Endothelial cell of umbilical vein (primary cell): Measurements from ENCODE around the gene LDLRAD4. TPM values are rescaled to one million over a fixed set of nuclear protein-coding genes. Genes with fewer than 3 reads are reported as not detected.

Source experiments
- BruUV-seq: library from RNA; stranded (reverse); fragments of 400-500 nt; replicated peaks from 2 replicates; lab custom pipeline; 2021; lab: Mats Ljungman, UMichigan
- CTCF ChIA-PET: fragments of 300-600, 350-600 bp; sonication (Branson Sonifier 250); formaldehyde crosslinking; loops from one replicate; lab custom pipeline; 2021; ENCODE audit warnings: antibody characterized with exemption, inconsistent platforms; lab: Charles Lee
- POLR2A ChIA-PET: fragments of 300-600, 350-600 bp; sonication (Branson Sonifier 250); formaldehyde crosslinking; loops from one replicate; lab custom pipeline; 2021; ENCODE audit warnings: antibody characterized with exemption, inconsistent platforms; lab: Charles Lee
- DNase-seq: peaks from one replicate; pipeline ENCODE4 v3.0.0-alpha.2; 2011; ENCODE audit warnings: low read depth, low spot score
- FAIRE-seq: peaks from 2 replicates; lab custom pipeline; 2011; peaks lifted over from hg19 to GRCh38; lab: Jason Lieb, UNC
- H2AFZ ChIP-seq: 2 replicates; pipeline ENCODE4 v1.6.0; 2012; ENCODE audit warnings: low read depth, low read length, control low read depth, inconsistent platforms
- H3K27ac ChIP-seq: 2 replicates; pipeline ENCODE4 v1.5.1; 2011; ENCODE audit warnings: low read depth, mild to moderate bottlenecking, control low read depth, low read length, moderate library complexity; ENCODE audit not compliant: insufficient read depth
- H3K27me3 ChIP-seq, 2 experiments: 2 replicates each; pipeline versions ENCODE4 v1.6.0 to v1.6.1; 2011; ENCODE audit warnings: low read length in 2 of 2, mixed read lengths in 1 of 2; ENCODE audit not compliant: control insufficient read depth in 2 of 2, insufficient read depth in 2 of 2
- H3K36me3 ChIP-seq, 2 experiments: 2 replicates in 1 of 2; 3 replicates in 1 of 2; pipeline ENCODE4 v1.5.1; 2011; ENCODE audit warnings: low read length in 2 of 2, mild to moderate bottlenecking in 1 of 2, moderate library complexity in 1 of 2; ENCODE audit not compliant: control insufficient read depth in 2 of 2, insufficient read depth in 2 of 2; ENCODE audit errors: extremely low read depth in 1 of 2
- H3K4me1 ChIP-seq: 3 replicates; pipeline ENCODE4 v1.5.1; 2011; ENCODE audit warnings: mild to moderate bottlenecking, low read length; ENCODE audit not compliant: control insufficient read depth, insufficient read depth; ENCODE audit errors: extremely low read depth
- H3K4me2 ChIP-seq: 2 replicates; pipeline ENCODE4 v1.6.1; 2011; ENCODE audit warnings: low read length, control low read depth, mixed read lengths; ENCODE audit not compliant: insufficient read depth
- H3K4me3 ChIP-seq, 3 experiments: fragments of 200-600 bp in 1 of 3; sonication (generic), shearing (Covaris generic) in 1 of 3; replicated peaks in 1 of 3; 2 replicates each; pipeline ENCODE4 v1.5.1; 2011 to 2016; ENCODE audit warnings: control low read depth in 3 of 3, low read length in 3 of 3, mild to moderate bottlenecking in 2 of 3, inconsistent platforms in 1 of 3, low read depth in 1 of 3, moderate library complexity in 1 of 3; ENCODE audit not compliant: insufficient read depth in 1 of 3
- H3K79me2 ChIP-seq: 2 replicates; pipeline ENCODE4 v1.6.0; 2012; ENCODE audit warnings: low read length, inconsistent platforms; ENCODE audit not compliant: control insufficient read depth, insufficient read depth
- H3K9ac ChIP-seq: replicated peaks from 2 replicates; pipeline ENCODE3; 2011; ENCODE audit warnings: low read length, control low read depth; ENCODE audit not compliant: insufficient read depth; ENCODE audit errors: extremely low read depth
- H3K9me1 ChIP-seq: replicated peaks from 3 replicates; pipeline ENCODE4 v1.6.0; 2011; ENCODE audit warnings: mild to moderate bottlenecking, low read length; ENCODE audit not compliant: control insufficient read depth, insufficient read depth; ENCODE audit errors: extremely low read depth
- H3K9me3 ChIP-seq: replicated peaks from 2 replicates; pipeline ENCODE4 v1.5.1; 2012; ENCODE audit warnings: low read length, inconsistent platforms; ENCODE audit not compliant: control insufficient read depth, insufficient read depth
- H4K20me1 ChIP-seq: replicated peaks from 2 replicates; pipeline ENCODE3; 2011; ENCODE audit warnings: mild to moderate bottlenecking, low read length; ENCODE audit not compliant: control insufficient read depth, insufficient read depth; ENCODE audit errors: extremely low read depth
- CTCF ChIP-seq, 2 donors: IDR thresholded peaks; 1 replicate in 1 of 2; 2 replicates in 1 of 2; pipeline ENCODE4 v1.5.1; 2011; ENCODE audit warnings: low read length in 2 of 2, mild to moderate bottlenecking in 2 of 2, moderate library complexity in 2 of 2, control low read depth in 1 of 2, inconsistent platforms in 1 of 2, low read depth in 1 of 2; ENCODE audit not compliant: insufficient read depth in 1 of 2; ENCODE audit errors: extremely low read depth in 1 of 2
- EZH2 ChIP-seq: IDR thresholded peaks from 2 replicates; pipeline ENCODE4 v1.6.1; 2012; ENCODE audit warnings: borderline replicate concordance, low read depth, mild to moderate bottlenecking, moderate library complexity, low read length, inconsistent platforms; ENCODE audit not compliant: severe bottlenecking
- FOS ChIP-seq: IDR thresholded peaks from 2 replicates; pipeline ENCODE4 v1.6.1; 2011; ENCODE audit warnings: mild to moderate bottlenecking, low read length, moderate library complexity, borderline replicate concordance; ENCODE audit not compliant: insufficient read depth
- GATA2 ChIP-seq: IDR thresholded peaks from 2 replicates; pipeline ENCODE4 v1.7.0; 2011; ENCODE audit warnings: low read depth, mild to moderate bottlenecking, moderate library complexity, mixed read lengths, low read length; ENCODE audit not compliant: insufficient read length, insufficient read depth
- JUN ChIP-seq: IDR thresholded peaks from 2 replicates; pipeline ENCODE4 v1.6.1; 2011; ENCODE audit warnings: borderline replicate concordance, low read depth; ENCODE audit not compliant: insufficient read length, insufficient read depth
- MAX ChIP-seq: IDR thresholded peaks from 2 replicates; pipeline ENCODE4 v1.6.1; 2011; ENCODE audit not compliant: insufficient read depth, insufficient read length
- MYC ChIP-seq: IDR thresholded peaks from one replicate; pipeline ENCODE4 v1.6.1; 2011; ENCODE audit warnings: mild to moderate bottlenecking, low read depth, low read length
- POLR2A ChIP-seq: IDR thresholded peaks from 2 replicates; pipeline ENCODE4 v1.6.1; 2012; ENCODE audit warnings: low read depth, mild to moderate bottlenecking, control low read depth, low read length
- POLR2AphosphoS5 ChIP-seq: IDR thresholded peaks from 2 replicates; pipeline ENCODE4 v1.6.1; 2012; ENCODE audit warnings: low read depth, mild to moderate bottlenecking, control low read depth, low read length, moderate library complexity; ENCODE audit not compliant: insufficient read depth
- dilution Hi-C: fragments of 300-500 bp; cut with MboI; formaldehyde crosslinking; loops from one replicate; pipeline ENCODE4 v1.15.0; 2019; ENCODE audit warnings: low sequenced_read_pairs; ENCODE audit not compliant: extremely low pct_ligation_motif_present
- intact Hi-C: fragments of 100-400 bp; cut with micrococcal nuclease; formaldehyde crosslinking; loops from one replicate; pipeline ENCODE4 v1.10.0; 2022
- polyA plus RNA-seq, 4 experiments: library from polyadenylated mRNA; depleted of rRNA in 3 of 4; stranded (reverse) in 3 of 4; unstranded in 1 of 4; fragments of >200 nt; gene quantifications; 2 replicates each; pipeline versions ENCODE4 v1.2.1 to v1.2.3, GENCODE V29; 2011 to 2012; ENCODE audit warnings: missing spikeins in 1 of 4
- total RNA-seq: library from RNA; stranded (reverse); gene quantifications from 2 replicates; pipeline ENCODE4 v1.2.3, GENCODE V29; 2021

LDLRAD4 gene
- total and polyA plus RNA-seq, 2 donors (not counting 3 experiments of a cell fraction or from before 2014, with no cell fraction given): 5.2 to 6.5 TPM

DNA sequence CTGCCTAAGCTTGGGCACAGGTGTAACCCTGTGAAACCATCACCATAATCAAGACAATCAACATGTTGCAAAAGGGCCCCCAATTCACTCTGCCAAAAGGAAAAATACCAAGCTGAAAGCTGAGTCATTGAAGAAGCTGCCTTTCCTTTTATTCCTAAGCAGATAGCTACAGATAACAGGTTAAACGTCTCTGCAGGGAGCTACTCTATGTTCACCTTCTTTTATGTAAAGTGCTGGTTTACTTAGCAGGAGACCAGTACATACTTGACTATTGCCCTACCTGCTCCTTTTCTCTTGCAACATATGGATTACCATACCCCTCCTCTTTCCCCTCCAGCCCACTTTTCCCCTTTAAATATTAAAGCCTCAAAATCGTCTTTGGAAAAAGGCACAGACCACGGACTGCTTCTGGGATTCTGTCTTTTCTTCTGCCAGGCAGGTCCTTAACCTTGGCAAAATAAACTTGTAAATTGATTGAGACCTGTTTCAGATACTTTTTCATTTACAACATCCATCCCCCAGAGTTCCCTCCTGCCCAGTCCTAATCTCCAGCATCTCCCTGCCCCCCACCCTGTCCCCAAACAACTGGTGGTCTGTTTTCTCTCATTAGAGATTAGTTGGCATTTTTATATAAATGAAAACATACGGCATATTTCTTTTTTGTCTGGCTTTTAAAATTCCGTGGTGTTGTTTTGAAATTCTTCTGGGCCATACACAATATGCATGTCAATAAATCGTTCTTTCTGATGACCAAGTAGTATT, 37.8 kb upstream of the LDLRAD4 start:
- Histone ChIP-seq H2AFZ (no peak overlapping the region), H3K79me2 (no peaks in the 10 kb centered on the region), H3K4me3 (no peak overlapping the region), H3K36me3 (no peaks in the 10 kb centered on the region), H3K9me3 (no peaks in the 10 kb centered on the region), H4K20me1 (no peaks in the 10 kb centered on the region), H3K4me2 (no peak overlapping the region), H3K27ac (no peak overlapping the region), H3K27me3 (peaks cover 0 to 5% of the 10 kb centered on the region in 2 experiments), H3K9me1 (no peaks in the 10 kb centered on the region), H3K9ac (no peak overlapping the region), H3K4me1 (no peaks in the 10 kb centered on the region)
- no peak for DNase-seq
- ChIA-PET CTCF (interaction anchor here (1.0 to 2.8 kb wide), 5 partner anchors 8 to 350 kb away, joined by 3 to 10 read pairs (median 4); no protein-coding TSS in a partner anchor), POLR2A (no interaction called here)
- no TSS peak for BruUV-seq
- intact Hi-C loops: no loop called here
- TF ChIP-seq EZH2 (no peak), MYC (no peak), POLR2A (no peak), CTCF (IDR thresholded peaks at IDR 0.05; ENCODE audit: extremely low read depth in 1 of 2, insufficient read depth in 1 of 2, low read depth in 1 of 2, low read length in 2 of 2) (no peak), MAX (no peak), JUN (no peak), POLR2AphosphoS5 (no peak), GATA2 (no peak), FOS (no peak)
- dilution Hi-C loops: no loop called here
- FAIRE-seq: no peak
